GM18517 (cell line): ENCODE data around the gene EN2.
"Not testable (repeated sequence)": the region's sequence is repeated elsewhere in the genome, so short reads cannot be mapped to it uniquely, and the experiment has no call there.

Experiments used
- ATAC-seq: cut with Tn5 transposase; IDR thresholded peaks from one replicate; pipeline ENCODE4 v1.9.1; 2021; ENCODE audit warnings: mild to moderate bottlenecking, moderate library complexity; ENCODE audit not compliant: unreplicated experiment

The EN2 gene

DNA sequence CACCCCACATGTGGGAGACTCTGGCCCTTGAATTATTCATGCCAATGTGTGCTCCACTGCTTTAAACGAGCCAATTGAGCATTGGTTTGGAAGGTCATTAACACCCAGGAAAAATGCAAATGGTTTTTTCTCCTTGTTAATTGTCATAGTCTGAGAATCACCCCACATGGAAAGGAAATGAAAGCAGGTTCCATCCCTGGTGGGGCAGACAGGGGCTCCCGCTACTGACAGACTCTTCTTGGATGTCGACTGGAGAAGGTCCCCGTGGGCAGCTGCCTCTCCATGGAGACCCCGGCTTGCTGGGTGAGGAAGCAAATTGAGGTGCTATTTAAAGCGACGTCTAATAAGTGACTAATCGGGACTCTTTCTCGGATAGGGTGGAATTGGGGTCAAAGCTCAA is 32.0 kb upstream of the EN2 start:
- ATAC-seq: no peak

DNA sequence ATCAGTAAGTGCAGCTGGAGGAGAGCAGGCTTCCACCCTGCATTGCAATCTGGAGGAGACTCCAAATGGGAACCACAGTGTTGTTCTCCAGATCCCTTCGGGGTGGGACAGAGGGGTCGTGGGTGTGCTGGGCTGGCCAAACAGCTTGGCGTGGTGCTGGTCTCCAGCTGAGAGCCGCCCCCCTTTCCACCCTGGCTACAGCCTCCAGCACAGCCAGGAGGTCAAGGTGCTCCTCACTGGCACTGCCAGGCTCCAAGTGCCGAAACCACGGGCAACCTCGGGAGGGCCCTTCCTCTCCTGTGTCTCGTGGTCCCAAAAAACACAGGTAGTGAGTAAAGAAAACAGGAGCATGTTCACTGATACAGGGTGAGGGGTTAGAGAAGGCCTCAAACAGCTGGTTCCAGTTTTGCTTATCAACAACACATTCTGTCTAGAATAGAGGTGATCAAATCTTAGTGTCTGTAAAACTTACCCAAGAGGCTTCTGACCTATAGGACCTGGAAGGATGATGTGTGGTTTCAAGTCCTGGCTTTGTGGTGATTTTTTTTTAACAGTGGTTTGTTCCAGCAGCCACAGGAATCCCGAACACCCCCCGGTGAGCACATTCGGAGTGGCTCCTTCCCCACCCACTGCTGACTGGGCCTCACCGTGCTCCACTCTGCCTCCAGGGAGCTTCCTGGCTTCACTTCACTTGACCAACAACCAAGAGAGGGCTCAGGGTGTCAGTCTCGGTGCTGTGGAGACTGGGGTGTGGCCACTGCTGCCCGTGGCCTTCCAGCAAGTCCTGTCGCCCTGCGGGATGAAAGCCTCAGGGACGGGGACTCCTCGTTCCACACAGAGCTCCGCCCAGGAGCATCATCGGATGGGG is 31.2 kb upstream of the EN2 start:
- no peak for ATAC-seq

DNA sequence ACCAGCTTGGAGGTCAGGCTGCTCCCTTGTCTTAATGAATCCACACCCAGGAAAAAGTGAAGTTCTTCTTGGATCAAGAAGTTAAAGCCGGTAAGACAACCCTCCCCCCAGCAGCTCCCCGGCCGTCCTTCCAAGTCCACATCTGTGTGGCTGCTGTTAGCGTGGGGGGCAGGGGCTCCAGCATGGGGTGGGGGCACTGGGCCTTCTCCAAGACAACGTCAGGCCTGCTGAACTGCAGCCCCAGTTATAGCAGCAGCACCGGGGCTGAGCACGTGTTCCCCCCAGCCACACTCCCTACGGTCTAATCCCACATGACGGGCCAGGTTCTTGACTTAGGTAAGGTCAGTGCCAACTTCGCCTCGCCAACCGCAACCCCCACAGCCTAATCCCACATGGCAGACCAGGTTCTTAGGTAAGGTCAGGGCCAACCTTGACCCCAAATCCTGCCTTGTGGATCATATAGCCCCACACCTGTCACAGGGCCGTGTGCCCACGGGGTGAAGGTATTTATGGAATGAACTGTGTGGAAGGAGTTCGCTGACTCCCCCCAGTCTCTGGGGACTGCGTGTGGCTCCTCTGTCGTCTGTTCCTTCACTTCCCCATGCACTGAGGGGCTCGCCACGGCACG is 30.4 kb upstream of the EN2 start:
- ATAC-seq: no peak

DNA sequence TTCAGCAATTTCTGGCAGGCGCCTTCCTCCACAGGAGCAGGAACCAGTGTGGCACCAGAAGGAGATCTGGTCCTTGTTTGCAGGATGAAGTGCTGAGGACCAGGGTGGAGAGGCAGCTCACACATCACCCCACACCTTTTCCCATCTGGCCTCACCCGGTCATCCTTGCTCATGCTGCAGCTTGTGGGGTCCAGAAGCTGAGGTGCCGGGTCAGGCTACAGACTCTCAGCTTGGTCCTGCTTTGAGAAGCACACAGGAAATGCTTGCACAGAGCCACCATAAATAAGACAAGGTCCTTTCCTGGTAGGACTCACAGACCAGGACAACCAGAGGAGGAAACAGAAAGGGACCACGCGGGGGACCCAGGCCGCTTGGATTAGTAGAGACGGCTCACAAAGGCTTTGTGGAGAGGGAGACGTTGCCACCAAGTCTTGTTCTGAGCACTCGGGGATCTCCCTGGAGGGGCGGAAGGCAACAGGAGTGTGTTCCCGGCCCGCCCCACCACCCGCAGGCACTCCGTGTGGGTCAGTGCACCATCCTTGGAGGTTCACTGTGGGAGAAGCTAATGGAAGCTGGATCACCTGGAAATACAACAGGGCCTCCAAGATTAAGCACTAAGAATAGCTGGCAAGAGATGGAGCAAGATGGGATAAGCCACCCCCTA is 29.6 kb upstream of the EN2 start:
- ATAC-seq: no peak

DNA sequence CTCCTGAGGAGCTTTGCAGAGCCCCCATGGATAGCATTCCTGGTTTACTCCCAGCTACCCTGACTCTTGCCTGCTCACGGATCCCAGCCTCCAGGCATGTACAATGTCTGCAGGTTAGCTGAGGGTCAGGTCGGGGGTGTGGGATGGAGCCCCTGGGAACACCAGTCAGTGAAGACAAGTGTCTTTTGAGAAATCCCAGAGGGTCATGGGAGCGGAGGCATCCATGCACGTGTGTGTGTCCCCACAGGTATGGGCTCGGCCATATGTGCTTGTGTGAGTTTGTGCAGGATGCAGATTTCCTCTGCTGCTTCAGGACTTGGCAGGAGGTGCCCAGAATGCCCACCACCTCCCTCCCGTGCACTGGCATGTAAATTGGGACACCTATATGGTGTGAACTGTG is 28.3 kb upstream of the EN2 start:
- ATAC-seq: no peak

DNA sequence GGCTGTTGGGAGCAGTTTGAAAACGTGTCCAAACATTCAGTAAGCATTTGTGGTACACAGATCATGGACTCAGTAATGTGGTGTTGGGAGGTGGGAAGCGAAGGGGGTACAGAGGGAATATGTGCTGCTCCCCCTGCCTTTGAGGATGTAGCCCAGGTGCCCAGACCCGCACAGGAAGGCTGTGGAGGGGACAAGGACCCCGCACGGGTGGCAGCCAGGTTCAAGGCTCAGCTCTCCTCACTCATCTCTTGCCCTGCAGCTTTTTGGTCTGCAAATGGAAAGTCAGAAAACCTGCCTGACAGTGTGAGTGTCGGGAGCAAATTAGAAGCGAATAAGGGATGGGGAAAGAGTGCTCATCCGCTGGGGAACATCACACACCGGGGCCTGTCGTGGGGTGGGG is 27.3 kb upstream of the EN2 start:
- ATAC-seq: no peak

DNA sequence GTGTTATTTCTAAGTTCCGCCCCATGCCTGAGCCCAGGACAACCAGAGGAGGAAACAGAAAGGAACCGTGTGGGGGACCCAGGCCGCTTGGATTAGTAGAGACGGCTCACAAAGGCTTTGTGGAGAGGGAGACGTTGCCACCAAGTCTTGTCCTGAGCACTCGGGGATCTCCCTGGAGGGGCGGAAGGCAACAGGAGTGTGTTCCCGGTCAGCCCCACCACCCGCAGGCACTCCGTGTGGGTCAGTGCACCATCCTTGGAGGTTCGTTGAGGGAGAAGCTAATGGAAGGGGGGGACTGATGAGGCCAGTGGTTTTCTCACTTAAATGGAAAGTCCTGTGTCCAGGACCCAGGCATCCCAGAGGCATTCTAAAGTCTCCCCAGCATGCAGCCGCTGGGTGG is 26.7 kb upstream of the EN2 start:
- no peak for ATAC-seq

DNA sequence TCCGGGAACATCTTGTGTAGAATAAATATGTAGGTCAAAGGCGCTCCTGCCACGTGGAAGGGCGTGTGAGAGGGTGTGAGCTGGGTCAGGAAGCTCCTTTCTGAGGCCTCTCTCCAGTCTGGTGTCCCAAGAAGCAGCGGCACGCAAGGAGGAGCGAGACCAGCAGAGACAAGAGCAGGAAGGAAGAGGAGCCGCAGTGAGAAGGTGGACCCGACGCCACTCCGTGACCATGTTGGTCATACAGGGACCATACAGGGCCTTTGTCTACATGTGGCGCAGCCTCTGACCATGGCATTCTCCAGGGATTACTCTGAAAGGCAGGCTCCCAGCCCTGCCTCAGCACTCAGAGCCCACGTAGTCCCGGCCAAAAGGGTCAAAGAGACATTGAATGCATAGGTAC is 26.2 kb upstream of the EN2 start:
- no peak for ATAC-seq

DNA sequence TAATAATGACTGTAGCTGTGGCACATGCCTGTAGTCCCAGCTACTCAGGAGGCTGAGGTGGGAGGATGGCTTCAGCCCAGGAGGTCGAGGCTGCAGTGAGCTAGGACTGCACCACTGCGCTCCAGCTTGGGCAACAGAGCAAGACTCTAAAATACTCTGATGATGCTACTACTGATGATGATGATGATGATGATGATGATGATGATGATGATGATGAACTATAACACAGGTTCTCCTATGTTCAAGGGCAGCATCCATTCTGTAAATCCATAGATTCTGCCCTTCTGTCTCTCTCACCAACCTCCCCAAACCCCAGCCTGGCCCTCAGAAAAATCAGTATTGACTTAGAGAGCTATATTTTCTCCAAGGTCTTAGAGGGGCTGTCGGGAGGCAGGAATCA is 22.8 kb upstream of the EN2 start:
- ATAC-seq: no peak

DNA sequence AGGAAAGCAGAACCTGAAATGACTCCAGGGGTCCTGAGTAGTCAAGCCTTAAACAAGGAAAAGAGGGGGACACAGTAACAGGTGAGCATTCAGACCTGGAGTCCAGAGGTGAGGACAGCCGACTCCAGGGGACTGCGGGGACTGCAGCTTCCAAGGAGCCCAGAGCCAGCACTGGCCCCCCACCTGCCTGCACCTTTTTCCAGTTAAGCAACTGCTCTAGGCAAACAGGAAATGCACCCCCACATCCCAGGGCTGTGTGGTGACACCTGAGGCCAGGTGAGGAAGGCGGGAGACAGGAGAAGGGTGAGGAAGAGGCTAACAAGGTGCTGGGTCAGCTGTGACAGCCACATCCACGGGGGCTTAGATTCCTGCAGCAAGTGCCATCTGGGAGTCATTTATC is 20.1 kb upstream of the EN2 start:
- ATAC-seq: no peak

DNA sequence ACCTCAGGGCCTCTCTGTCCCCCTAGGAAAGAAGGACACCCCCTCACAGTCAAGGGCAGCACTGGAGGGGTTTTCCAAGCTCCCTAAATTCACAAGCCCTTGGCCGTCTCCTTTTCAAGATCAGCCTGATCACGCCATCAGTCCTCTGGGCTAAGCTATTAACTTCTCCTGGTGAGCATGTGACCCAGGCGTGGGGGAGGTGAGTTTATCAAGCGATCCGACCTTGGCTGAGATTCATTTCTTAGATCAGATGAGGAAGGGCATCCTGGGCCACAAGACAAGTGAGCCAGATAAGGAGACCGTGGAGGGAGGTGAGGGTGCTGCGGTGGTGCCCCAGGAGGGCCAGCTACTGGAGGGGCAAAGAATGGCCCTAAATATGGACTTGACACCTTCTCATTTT is 19.2 kb upstream of the EN2 start:
- no peak for ATAC-seq

DNA sequence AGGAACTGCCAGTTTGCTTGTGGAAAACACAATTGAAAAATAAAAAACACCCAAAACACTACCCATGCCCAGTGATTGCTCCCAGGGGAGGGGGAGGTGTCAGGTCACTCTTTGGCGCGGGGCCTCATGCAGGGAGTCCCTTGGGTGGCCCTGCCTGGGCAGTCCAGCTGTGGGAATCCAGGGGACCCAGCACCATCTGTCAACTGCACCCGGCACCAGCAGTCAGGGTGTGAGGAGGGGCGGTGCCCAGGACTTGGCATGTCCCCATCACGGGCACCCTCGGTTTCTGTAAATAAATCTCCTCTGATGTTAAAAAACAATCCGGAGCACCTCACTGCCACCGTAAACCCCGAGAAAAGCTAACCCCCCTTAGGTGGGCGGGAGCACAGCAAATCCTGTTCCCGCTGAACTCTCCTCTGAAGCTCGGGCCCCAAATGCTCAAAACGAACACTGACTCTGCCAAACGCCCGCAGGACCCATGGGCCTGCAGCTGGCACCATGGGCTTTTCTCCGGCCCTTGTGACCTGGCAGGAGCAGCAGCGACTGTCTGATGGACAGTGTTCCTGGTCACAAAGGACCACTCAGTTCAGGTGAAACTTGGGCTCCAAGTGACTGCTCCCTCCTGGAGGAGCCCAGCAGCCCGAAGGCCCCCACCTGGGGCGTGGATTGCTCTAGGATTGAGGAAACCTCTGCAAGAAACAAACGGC is 18.5 kb upstream of the EN2 start:
- ATAC-seq: no peak

DNA sequence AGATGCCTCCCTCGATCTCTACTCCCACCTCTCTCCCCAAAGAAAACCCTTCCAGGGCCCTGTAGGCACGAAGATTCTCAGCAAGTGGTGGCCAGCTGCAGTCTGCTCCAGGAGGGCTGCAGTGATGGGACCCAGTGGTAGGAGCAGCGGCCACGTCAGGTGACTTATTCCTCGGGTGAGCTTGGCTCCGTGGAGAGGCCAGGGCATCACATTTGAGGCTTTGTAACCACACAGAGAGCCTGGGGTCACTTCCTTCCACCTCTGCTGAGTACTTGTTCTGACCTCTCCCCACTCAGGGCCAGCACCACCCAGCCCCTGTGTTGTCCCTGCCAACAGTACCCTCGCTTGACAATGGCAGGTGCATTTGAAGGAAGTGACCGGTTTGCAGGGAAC is 17.9 kb upstream of the EN2 start:
- no peak for ATAC-seq

DNA sequence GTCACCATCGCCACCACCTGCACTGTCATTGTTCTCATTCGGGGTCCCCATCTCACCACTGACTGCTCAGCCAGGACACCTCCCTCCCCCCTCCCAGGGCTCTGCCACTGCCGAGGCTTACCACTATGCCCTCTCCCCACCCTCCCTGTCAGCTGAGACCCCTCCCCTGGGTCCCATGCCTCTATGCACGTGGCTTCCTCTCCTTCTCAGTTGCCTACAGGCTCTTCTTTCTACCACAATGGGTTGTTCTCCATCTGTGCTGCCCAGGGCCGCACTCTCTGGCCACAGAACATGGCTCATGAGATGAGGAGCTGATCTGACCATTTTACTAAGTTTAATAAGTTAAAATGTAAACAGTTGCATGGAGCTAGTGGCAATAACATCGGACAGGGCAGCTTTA is 16.1 kb upstream of the EN2 start:
- ATAC-seq: no peak

DNA sequence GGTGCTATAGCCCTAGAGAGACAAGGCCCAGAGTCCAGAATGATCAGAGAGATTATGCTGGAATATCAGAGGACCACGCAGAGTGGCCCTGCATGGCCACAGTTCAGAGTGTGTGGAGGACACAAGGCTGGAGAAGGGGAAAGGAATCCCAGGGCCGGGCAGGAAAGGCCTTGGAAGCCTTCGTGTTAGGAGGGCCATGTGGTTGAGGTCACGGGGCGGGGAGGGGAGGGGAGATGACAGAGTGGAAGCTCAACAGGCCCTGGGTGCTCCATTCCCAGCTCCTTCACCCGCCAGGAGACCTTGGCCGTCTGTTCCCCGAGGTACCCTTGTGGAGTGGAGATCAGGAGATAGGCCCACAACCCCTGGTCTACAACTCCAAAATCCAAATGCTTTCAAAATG is 13.2 kb upstream of the EN2 start:
- no peak for ATAC-seq

DNA sequence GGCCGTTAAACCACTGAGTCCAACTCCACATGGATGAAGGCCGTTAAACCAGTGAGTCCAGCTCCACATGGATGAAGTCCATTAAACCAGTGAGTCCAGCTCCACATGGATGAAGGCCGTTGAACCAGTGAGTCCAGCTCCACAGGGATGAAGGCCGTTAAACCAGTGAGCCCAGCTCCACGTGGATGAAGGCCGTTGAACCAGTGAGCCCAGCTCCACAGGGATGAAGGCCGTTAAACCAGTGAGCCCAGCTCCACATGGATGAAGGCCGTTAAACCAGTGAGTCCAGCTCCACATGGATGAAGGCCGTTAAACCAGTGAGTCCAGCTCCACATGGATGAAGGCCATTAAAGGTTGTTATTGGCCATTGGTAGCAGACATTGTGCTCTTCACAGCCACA is 12.3 kb upstream of the EN2 start:
- not testable (repeated sequence) for ATAC-seq

DNA sequence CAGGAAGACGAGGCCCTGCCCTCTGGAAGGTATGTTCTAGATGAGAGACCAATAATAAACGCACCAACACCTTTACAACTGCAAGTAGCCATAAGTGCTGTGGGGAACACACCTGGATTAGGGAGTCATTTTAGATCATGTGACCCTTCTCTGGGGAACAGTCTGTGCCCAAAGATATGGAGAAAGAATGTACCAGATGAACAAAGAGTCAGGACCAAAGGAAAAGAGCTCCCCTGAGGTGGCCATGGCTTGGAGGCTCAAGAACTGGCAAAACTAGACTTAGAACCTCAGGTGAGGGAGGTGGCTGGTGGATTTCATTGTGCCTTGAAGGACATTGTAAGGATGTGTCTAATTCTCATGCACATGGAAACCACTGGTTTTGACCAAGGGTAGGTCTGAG is 10.3 kb upstream of the EN2 start:
- ATAC-seq: no peak

DNA sequence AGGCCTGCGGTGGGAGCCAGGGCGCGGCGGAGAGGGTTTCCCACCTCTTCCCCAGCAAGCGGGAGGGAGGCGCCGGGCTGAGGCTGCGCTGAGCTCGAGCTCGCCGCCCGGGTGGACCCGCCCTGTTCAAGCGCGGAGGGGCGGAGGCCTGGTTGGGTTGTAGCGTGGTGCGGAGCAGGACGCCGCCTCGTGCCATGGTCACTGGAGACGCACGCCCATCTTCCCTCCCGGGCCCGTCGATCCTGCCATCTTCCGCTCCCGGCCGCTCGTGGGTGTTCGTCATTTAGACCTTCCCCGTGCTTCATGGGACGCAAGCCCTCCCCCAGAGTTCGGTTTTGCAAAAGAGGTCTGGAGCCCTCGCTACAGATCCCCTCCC is 9.3 kb upstream of the EN2 start:
- no peak for ATAC-seq

DNA sequence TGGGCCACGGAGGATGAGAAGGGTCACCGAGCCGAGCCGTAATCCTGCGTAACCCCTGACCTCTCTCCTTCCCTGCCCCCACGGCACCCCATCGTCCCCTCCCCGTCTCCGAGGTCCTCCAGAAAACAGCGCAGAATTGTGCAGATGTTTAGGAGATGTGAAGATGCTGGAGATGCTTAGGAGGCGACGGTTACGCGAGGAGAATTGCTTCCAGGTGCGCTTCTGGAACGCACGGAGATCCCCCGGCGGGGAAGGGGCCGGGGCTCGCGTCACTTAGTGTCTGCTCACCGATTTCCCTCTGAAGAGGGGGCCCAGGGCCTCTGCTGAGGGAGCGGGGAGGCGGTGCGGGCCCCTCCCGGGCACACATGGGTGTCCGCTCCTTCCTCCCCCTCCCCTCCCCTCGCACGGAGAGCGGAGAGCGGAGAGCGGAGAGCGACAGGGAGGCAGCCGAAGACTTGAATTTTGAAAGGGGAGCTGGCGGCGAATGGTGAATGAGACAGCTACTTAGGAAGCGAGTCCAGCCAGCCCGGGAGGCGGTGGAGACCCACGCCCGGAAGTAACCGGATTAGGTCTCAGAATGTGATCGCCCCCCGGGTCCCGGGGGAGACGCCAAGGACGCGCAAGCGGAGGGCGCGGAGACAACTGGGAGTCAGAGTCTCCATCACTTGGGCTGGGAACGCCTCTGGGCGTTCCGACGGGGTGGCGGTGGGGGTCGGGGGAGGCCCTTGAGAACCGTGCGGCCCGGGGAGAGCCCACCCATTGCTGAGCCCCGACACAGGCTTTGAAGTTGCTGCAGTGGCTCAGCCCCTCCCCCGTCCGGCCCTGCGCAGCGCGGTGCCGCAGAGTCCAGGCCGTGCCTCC is 8.7 kb upstream of the EN2 start:
- no peak for ATAC-seq

DNA sequence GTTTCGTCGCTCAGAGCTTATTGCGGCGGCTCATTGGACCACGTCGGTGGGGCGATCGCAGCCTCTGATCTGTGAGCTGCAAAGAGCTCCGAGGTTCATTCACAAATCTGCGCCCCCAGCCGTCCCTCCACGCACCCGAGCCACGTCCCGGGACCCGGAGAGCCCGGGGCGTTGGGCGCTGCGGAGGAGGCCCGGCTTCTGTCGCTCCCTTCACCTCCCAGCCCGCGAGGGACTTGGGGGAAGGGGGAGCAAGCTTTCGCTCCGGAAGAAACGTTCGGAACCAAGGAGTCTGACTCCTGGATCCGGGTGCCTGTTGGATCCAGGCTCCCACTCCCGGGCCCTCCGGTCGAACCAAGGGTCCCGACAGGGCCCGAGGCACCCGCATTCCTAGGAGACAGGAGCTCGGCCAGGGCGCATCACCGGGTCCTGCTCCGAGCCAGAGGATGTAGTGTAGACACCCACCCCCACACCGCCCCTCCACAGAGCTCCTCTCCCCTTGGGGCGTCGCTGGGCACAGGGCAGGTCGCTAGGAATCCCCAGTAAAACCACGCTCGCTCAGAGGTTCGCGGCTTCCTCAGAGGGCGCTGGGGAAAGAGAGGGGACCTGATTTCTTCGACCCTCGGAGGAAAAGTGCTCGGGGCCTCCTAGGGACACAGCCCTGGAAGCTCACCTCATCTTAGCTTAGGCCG is 7.9 kb upstream of the EN2 start:
- ATAC-seq: no peak
